ENCODE data around the gene MBD4.
A peak's percentile ranks its signal among the peaks of the same experiment; 100 is the strongest.

MBD4 gene

DNA sequence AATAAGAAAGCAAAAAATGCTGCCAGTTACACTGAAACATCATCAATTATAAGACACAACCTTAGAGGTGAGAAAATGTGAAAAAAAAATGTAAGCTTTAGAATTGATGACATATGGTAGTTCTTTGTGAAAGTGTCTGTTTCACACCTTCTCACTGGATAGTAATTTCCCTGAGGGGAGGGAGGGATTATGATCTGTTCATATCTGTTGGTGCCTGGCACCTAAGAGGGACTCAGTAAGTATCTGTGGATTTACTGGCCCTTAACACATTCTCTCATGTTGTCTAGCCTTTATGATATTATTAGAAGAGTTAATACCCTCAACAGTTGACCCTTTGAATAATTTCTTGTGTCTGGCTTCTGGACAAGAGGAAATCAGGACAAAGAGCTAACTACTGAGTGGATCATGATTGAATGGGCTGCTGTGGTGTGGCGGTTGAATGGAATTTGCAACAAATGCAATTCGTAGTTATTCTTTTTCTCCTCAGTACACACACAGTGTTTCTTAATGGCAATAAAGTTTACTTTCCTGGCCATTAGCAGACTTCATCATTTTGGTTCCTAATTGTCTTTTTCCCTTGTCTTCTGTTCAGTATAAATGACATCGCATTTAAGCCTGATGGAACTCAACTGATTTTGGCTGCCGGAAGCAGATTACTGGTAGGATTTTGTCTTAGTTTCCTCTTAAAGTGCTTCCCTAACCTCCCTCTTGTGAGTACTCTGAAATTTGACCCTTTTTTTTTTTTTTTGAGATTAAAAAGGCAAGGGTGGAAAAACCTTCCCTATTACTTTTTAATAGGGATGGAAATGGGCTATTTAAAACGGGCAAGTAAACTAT, 9.7 kb upstream of the MBD4 start:
- DNase-seq (ENCODE audit: extremely low read depth, low read depth), result no peak
- TF ChIP-seq, protein P1, sequence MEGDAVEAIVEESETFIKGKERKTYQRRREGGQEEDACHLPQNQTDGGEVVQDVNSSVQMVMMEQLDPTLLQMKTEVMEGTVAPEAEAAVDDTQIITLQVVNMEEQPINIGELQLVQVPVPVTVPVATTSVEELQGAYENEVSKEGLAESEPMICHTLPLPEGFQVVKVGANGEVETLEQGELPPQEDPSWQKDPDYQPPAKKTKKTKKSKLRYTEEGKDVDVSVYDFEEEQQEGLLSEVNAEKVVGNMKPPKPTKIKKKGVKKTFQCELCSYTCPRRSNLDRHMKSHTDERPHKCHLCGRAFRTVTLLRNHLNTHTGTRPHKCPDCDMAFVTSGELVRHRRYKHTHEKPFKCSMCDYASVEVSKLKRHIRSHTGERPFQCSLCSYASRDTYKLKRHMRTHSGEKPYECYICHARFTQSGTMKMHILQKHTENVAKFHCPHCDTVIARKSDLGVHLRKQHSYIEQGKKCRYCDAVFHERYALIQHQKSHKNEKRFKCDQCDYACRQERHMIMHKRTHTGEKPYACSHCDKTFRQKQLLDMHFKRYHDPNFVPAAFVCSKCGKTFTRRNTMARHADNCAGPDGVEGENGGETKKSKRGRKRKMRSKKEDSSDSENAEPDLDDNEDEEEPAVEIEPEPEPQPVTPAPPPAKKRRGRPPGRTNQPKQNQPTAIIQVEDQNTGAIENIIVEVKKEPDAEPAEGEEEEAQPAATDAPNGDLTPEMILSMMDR (IDR thresholded peaks at IDR 0.05; ENCODE audit: low read depth, low read length, missing control alignments), result no peak
- H3K4me3 ChIP-seq (replicated peaks; ENCODE audit: low read depth, low read length), result no peak overlapping the region

DNA sequence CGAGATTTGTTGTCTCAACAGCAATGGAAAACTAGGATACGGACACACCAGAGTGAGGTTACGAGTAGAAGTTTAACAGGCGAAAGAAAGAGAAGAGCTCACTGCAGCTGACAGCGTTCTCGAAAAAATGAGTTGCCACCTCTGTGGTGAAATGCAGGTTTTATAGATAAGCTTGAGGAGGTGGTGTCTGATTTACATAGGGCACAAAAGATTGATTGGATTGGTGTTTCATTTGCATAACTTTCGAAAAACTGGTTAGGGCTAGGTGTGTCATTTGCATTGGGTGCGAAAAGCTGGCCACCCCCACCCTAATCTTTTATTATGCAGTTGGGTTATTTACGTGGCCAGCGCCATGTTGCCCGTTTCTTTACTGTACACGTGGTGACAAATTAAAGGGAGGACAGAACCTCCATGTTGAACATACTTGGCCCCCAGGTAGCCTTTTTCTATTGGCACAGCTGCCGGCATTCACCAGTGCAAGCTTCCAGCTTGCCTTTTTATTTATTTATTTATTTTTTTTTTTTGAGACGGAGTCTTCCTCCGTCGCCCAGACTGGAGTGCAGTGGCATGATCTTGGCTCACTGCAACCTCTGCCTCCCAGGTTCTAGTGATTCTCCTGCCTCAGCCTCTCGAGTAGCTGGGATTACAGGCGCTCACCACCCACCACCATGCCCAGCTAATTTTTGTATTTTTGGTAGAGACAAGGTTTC, 8.6 kb upstream of the MBD4 start:
- H3K4me3 ChIP-seq (replicated peaks; ENCODE audit: low read depth, low read length), result no peak overlapping the region
- no peak for DNase-seq (ENCODE audit: extremely low read depth, low read depth)
- TF ChIP-seq, protein P1 (IDR thresholded peaks at IDR 0.05; ENCODE audit: low read depth, low read length, missing control alignments), result no peak

DNA sequence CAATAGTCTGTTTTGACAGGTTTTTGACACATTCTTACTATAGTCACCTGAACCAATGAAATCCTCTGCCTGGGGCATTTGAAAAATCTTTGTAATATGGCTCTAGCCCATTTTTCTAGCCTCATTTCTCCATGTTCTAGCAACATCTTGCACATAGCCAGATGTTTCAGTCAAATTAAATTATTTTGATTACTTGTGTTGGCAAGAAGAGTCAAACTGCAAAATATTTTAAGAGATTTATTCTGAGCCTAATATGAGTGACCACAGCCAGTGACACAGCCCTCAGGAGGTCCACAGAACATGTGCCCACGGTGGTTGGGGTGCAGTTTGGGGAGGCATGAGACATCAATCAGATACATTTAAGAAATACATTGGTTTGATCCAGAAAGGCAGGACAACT, 7.2 kb upstream of the MBD4 start:
- TF ChIP-seq, protein P1 (IDR thresholded peaks at IDR 0.05; ENCODE audit: low read depth, low read length, missing control alignments), result no peak
- no peak for DNase-seq (ENCODE audit: extremely low read depth, low read depth)
- no peak overlapping the region for H3K4me3 ChIP-seq (replicated peaks; ENCODE audit: low read depth, low read length)

DNA sequence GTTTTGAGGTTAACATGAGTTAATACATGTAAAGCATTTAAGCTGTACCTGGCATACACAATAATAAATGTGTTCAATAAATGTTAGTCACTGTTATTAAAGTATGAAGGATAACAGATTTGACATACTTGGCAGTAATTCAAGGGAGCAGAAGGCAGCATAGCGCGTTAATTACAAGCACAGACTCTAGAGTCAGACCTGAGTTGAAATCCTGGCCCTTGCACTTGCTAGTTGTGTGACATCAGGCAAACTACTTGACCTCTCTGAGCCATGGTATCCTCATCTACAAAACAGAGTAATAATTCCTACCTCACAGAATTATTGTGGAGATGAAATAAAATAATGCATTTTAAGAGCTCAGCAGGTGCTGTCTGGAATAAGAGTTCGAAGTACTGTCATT, 5.7 kb upstream of the MBD4 start:
- no peak for DNase-seq (ENCODE audit: extremely low read depth, low read depth)

DNA sequence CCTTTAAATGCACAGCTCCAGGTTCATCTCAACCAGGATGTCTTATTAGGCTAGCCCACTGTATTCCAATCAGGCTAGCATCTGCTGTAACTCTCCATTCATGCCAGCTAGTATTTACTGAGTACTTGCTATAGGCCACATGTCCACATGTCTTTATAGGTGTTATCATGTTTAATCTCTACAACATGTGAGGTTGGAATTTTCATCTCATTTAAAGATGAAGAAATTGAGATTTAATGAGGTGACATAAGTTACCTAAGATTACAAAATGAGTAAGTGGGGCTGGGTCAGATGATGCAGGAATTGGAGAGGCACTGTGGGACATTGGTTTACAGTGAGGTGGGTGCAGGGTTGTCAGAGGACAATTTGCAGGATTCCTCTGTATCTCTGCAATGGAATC, 3.2 kb upstream of the MBD4 start:
- TF ChIP-seq, protein P1 (IDR thresholded peaks at IDR 0.05; ENCODE audit: low read depth, low read length, missing control alignments), result no peak
- H3K4me3 ChIP-seq (replicated peaks; ENCODE audit: low read depth, low read length), result no peak overlapping the region
- DNase-seq (ENCODE audit: extremely low read depth, low read depth), result no peak

More for the DNA sequence above, 5.7 kb upstream of the MBD4 start:
- TF ChIP-seq, protein P1 (IDR thresholded peaks at IDR 0.05; ENCODE audit: low read depth, low read length, missing control alignments), result no peak
- no peak overlapping the region for H3K4me3 ChIP-seq (replicated peaks; ENCODE audit: low read depth, low read length)

DNA sequence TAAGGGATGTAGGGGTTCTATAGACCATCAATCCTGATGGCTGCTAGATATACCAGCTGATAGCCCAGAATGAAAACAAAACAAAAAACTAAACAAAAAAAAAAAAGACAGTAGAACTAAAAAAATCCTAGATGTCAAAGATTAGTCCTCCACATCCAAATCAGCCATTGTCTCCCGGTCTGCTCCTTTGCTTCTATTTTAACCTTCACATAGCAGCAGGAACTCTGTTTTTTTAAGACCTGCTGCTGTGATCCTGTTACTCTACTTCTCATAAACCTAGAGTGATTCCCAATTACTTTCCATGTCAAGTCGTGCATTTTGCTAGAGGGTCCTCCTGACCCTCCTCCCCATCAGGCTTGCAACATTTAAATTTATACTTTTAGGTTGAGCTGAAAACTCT, 2.7 kb upstream of the MBD4 start:
- peak overlapping the region; percentile 90; the same call in 1 of the 2 replicates for H3K4me3 ChIP-seq (replicated peaks; ENCODE audit: low read depth, low read length)
- TF ChIP-seq, protein P1 (IDR thresholded peaks at IDR 0.05; ENCODE audit: low read depth, low read length, missing control alignments), result no peak
- no peak for DNase-seq (ENCODE audit: extremely low read depth, low read depth)
